Stimulated activated CD8-positive, alpha-beta memory T cell treated with anti-CD3 and anti-CD28 coated beads, Interleukin-12 subunit alpha, Interleukin-12 subunit beta, amount 100 ng/mL, for 24 hours (primary cell): Measurements from ENCODE around the gene MROH7.

Experiments
- DNase-seq: peaks from one replicate; pipeline ENCODE4 v3.0.0-alpha.2; 2020; ENCODE audit errors: extremely low read depth

MROH7 gene

GRCh38 chr1:54697896-54698295, 56.3 kb downstream of the MROH7 start:
- DNase-seq: no peak

- DNase-seq: no peak
These were observed 56.8 kb downstream of the MROH7 start for GRCh38 chr1:54698346-54698745.

- no peak for DNase-seq
These were observed 58.4 kb downstream of the MROH7 start for GRCh38 chr1:54699936-54700525.

- no peak for DNase-seq
These were observed 59.5 kb downstream of the MROH7 start for GRCh38 chr1:54701066-54701465.

- DNase-seq: no peak
These were observed 60.4 kb downstream of the MROH7 start for GRCh38 chr1:54701996-54702395.

- DNase-seq: no peak
These were observed 61.9 kb downstream of the MROH7 start for GRCh38 chr1:54703471-54703870.

GRCh38 chr1:54705153-54705552, 63.6 kb downstream of the MROH7 start:
- DNase-seq: no peak

- no peak for DNase-seq
These were observed 64.8 kb downstream of the MROH7 start for GRCh38 chr1:54706419-54706818.

GRCh38 chr1:54708385-54708784, 66.8 kb downstream of the MROH7 start:
- no peak for DNase-seq

- DNase-seq: no peak
These were observed 68.1 kb downstream of the MROH7 start for GRCh38 chr1:54709547-54710292.

GRCh38 chr1:54710434-54710833, 68.8 kb downstream of the MROH7 start:
- no peak for DNase-seq

GRCh38 chr1:54710841-54711240, 69.3 kb downstream of the MROH7 start:
- no peak for DNase-seq

- DNase-seq: no peak
These were observed 70.0 kb downstream of the MROH7 start for GRCh38 chr1:54711536-54711935.

- no peak for DNase-seq
These were observed 73.4 kb downstream of the MROH7 start for GRCh38 chr1:54714881-54715492.

- peak; percentile 66 for DNase-seq
These were observed 74.1 kb downstream of the MROH7 start, which contains the start of gene TTC4 for GRCh38 chr1:54715493-54716298. TSS of gene TTC4 (plus strand) at chr1:54715861. CDS start at chr1:54715909, 48 bp downstream.

- no peak for DNase-seq
These were observed 74.9 kb downstream of the MROH7 start for GRCh38 chr1:54716299-54717047.

GRCh38 chr1:54721719-54722118, 80.1 kb downstream of the MROH7 start:
- DNase-seq: no peak

- no peak for DNase-seq
These were observed 82.4 kb downstream of the MROH7 start for GRCh38 chr1:54723985-54724384.

GRCh38 chr1:54724771-54725170, 83.2 kb downstream of the MROH7 start:
- no peak for DNase-seq

GRCh38 chr1:54728027-54728426, 86.4 kb downstream of the MROH7 start:
- DNase-seq: no peak

GRCh38 chr1:54736685-54737084, 95.1 kb downstream of the MROH7 start:
- DNase-seq: no peak

- DNase-seq: no peak
These were observed 96.7 kb downstream of the MROH7 start for GRCh38 chr1:54738244-54738643.
